GM13976 (cell line): Measurements from ENCODE around the gene TMEM132D.

ENCODE experiments used
- DNase-seq: peaks from one replicate; pipeline ENCODE4 v3.0.0; 2012; ENCODE audit warnings: low spot score
- CTCF ChIP-seq: IDR thresholded peaks from 2 replicates; pipeline ENCODE4 v1.5.1; 2012; ENCODE audit warnings: borderline replicate concordance, mild to moderate bottlenecking; ENCODE audit not compliant: insufficient read depth; ENCODE audit errors: extremely low read depth, missing control alignments, control extremely low read depth
- in situ Hi-C: fragments of 300-500 bp; cut with MboI; formaldehyde crosslinking; loops from one replicate; pipeline ENCODE4 v1.12.0; 2022; ENCODE audit warnings: low sequenced_read_pairs, mixed read lengths, inconsistent platforms; ENCODE audit not compliant: unreplicated experiment

The TMEM132D gene

GRCh38 chr12:129428240-129428936, 475.4 kb downstream of the TMEM132D start:
- in situ Hi-C loops: no loop called here
- no peak for TF ChIP-seq CTCF
- no peak for DNase-seq

GRCh38 chr12:129423041-129423580, 480.7 kb downstream of the TMEM132D start:
- no peak for DNase-seq
- in situ Hi-C loops: no loop called here
- TF ChIP-seq CTCF: no peak

DNA sequence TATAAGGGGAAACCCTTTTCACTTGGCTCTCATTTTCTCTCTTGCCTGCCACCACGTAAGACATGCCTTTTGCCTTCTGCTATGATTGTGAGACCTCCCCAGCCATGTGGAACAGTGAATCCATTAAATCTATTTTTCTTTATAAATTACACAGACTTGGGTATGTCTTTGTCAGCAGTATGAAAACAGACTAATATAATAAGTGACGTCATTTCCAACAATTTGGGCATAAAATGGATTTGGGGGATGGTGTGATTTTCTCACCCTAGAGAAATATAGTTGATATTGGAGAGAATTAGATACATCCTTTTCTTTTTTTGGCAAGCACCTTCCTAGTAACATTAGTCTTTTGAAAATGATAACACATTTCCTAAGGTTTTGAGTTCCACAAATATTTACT, 490.5 kb downstream of the TMEM132D start:
- no peak for DNase-seq
- in situ Hi-C loops: no loop called here
- TF ChIP-seq CTCF: no peak

GRCh38 chr12:129409281-129409680, 494.5 kb downstream of the TMEM132D start:
- no peak for TF ChIP-seq CTCF
- DNase-seq: no peak
- in situ Hi-C loops: no loop called here

DNA sequence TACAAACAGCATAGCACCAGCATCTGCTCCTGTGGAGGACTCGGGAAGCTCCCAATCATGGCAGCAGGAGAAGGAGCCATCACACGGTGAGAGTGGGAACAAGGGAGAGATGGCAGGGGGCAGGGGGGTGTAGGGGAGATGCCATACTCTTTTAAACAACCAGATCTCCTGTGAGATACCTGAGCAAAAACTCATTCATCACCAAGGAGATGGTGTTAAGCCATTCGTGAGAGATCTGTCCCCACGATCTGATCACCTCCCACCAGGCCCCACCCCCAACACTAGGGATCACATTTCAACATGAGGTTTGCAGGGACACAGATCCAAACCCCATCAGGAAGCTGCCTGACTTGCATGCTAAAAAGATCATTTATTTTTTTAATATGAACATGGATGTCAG, 499.3 kb downstream of the TMEM132D start:
- no peak for TF ChIP-seq CTCF
- in situ Hi-C loops: no loop called here
- no peak for DNase-seq

- in situ Hi-C loops: no loop called here
- DNase-seq: no peak
Observed at GRCh38 chr12:129401572-129401971, 502.3 kb downstream of the TMEM132D start.

More at GRCh38 chr12:129401572-129401971, 502.3 kb downstream of the TMEM132D start:
- TF ChIP-seq CTCF: no peak
